ENCODE data around the gene EPDR1.

EPDR1 gene

DNA sequence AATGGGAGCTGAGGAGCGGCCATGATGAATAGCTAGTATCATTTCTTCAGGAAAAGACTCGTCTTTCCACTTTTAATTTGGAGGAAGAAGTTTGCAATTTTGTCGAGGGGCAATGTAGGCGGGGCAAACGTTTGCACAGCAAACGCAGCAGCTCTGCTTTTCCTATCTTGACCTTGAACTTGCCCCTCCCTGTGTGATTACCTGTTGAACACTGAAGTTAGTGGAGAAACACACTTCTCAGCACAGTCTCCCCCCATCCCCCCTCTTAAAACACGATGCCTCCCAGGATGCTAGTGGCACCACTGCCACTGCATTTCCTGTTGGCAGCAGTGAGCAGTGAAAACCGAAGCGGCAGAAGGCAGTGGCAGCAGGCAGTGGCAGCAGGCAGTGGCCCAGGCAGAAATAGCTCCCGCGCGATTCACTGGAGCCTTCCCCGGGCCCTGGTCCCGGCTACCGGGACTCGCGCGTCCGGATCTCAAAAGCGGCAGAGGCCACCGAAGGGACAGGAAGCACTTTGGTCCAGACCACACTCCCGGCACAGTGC lies at the start of gene EPDR1:
Gene EPDR1, plus strand, starts transcription at position 336 of the 544 bp plus-strand sequence. CDS start 300 bp downstream, outside the sequence.
- Histone ChIP-seq H3K4me1 (ENCODE audit: insufficient read depth, low read length, poor library complexity, severe bottlenecking) (peaks cover 42% of the 10 kb centered on the region), H3K79me2 (ENCODE audit: insufficient read depth, low read length) (peaks cover 44% of the 10 kb centered on the region), H3K9me3 (ENCODE audit: insufficient read depth, low read depth, low read length) (0 out of 2 replicates have a peak, but pooled peaks cover 2% of the 10 kb centered on the region), H3K9ac (ENCODE audit: low read depth, low read length, poor library complexity, severe bottlenecking) (peak within 1 kb of the TSS; percentile 88), H3K36me3 (ENCODE audit: insufficient read depth, low read length) (no peaks in the 10 kb centered on the region), H3K27me3 (ENCODE audit: insufficient read depth, low read length, poor library complexity, severe bottlenecking) (no peaks in the 10 kb centered on the region), H3K4me2 (ENCODE audit: low read depth, low read length, poor library complexity, severe bottlenecking) (peak within 1 kb of the TSS; percentile 96), H3F3A (ENCODE audit: low read depth) (no peaks in the 10 kb centered on the region), H4K20me1 (ENCODE audit: insufficient read depth, low read length, poor library complexity, severe bottlenecking) (peaks cover 13% of the 10 kb centered on the region), H3K4me3 (ENCODE audit: low read length, poor library complexity, severe bottlenecking) (peak within 1 kb of the TSS; percentile 95), H3K9me2 (replicated peaks; ENCODE audit: low read depth, low read length) (no peaks in the 10 kb centered on the region), H2AFZ (ENCODE audit: low read length) (peak within 1 kb of the TSS; percentile 92)
- peak; percentile 55 for TF ChIP-seq CTCF (conservative IDR thresholded peaks at IDR 0.05; ENCODE audit: low read length)
- no peak for TF ChIP-seq EZH2phosphoT487 (IDR thresholded peaks at IDR 0.05; ENCODE audit: borderline replicate concordance)

DNA sequence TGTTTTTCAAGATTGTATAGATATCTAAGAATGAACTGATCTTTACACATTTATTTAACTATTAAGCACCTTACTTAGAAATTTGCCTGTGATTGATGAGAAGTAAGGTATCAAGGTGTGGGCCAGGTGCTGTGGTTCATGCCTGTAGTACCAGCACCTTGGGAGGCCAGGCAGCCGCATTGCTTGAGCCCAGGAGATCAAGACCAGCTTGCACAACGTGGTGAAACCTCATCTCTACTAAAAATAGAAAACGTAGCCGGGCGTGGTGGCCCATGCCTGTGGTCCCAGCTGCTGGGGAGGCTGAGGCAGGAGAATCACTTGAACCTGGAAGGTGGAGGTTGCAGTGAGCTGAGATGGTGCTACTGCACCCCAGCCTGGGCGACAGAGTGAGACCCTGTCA lies 38.4 kb upstream of the EPDR1 start:
- Histone ChIP-seq H3K36me3 (ENCODE audit: insufficient read depth, low read length) (no peaks in the 10 kb centered on the region), H4K20me1 (ENCODE audit: insufficient read depth, low read length, poor library complexity, severe bottlenecking) (no peaks in the 10 kb centered on the region), H3K9me2 (replicated peaks; ENCODE audit: low read depth, low read length) (no peaks in the 10 kb centered on the region), H3K79me2 (ENCODE audit: insufficient read depth, low read length) (no peaks in the 10 kb centered on the region), H3K27me3 (ENCODE audit: insufficient read depth, low read length, poor library complexity, severe bottlenecking) (no peaks in the 10 kb centered on the region), H2AFZ (ENCODE audit: low read length) (no peak overlapping the region), H3K4me1 (ENCODE audit: insufficient read depth, low read length, poor library complexity, severe bottlenecking) (no peaks in the 10 kb centered on the region), H3F3A (ENCODE audit: low read depth) (no peaks in the 10 kb centered on the region), H3K9me3 (ENCODE audit: insufficient read depth, low read depth, low read length) (no peaks in the 10 kb centered on the region), H3K4me3 (ENCODE audit: low read length, poor library complexity, severe bottlenecking) (no peak overlapping the region), H3K4me2 (ENCODE audit: low read depth, low read length, poor library complexity, severe bottlenecking) (no peak overlapping the region), H3K9ac (ENCODE audit: low read depth, low read length, poor library complexity, severe bottlenecking) (no peak overlapping the region)
- TF ChIP-seq CTCF (conservative IDR thresholded peaks at IDR 0.05; ENCODE audit: low read length) (no peak), EZH2phosphoT487 (IDR thresholded peaks at IDR 0.05; ENCODE audit: borderline replicate concordance) (no peak)

DNA sequence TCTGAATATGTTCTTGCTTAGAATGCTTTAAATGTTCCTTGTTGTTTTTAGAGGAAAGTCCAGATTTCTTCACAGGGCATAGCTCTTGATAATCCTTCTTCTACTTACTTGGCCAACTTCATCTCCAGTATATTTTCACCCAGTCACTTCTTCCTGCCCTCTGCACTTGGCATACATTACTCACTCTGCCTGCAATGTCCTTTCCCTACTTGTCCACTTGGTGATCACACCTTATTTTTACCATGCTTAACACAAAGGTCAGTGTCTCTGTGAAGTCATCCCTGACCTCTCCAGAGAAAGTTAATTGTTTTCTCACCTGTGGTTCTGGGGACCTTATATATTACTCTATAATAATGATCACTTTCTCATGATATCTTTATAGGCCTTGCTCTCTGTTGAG lies 27.1 kb upstream of the EPDR1 start:
- Histone ChIP-seq H3F3A (ENCODE audit: low read depth) (no peaks in the 10 kb centered on the region), H3K4me1 (ENCODE audit: insufficient read depth, low read length, poor library complexity, severe bottlenecking) (no peaks in the 10 kb centered on the region), H3K9ac (ENCODE audit: low read depth, low read length, poor library complexity, severe bottlenecking) (no peak overlapping the region), H3K4me3 (ENCODE audit: low read length, poor library complexity, severe bottlenecking) (no peak overlapping the region), H3K79me2 (ENCODE audit: insufficient read depth, low read length) (no peaks in the 10 kb centered on the region), H4K20me1 (ENCODE audit: insufficient read depth, low read length, poor library complexity, severe bottlenecking) (no peaks in the 10 kb centered on the region), H3K4me2 (ENCODE audit: low read depth, low read length, poor library complexity, severe bottlenecking) (no peak overlapping the region), H2AFZ (ENCODE audit: low read length) (no peak overlapping the region), H3K9me2 (replicated peaks; ENCODE audit: low read depth, low read length) (no peaks in the 10 kb centered on the region), H3K27me3 (ENCODE audit: insufficient read depth, low read length, poor library complexity, severe bottlenecking) (no peaks in the 10 kb centered on the region), H3K9me3 (ENCODE audit: insufficient read depth, low read depth, low read length) (no peaks in the 10 kb centered on the region), H3K36me3 (ENCODE audit: insufficient read depth, low read length) (no peaks in the 10 kb centered on the region)
- 0 out of 2 replicates have a peak, but pooled peaks have one; percentile 11 for TF ChIP-seq CTCF (conservative IDR thresholded peaks at IDR 0.05; ENCODE audit: low read length)
- no peak for TF ChIP-seq EZH2phosphoT487 (IDR thresholded peaks at IDR 0.05; ENCODE audit: borderline replicate concordance)

Data from Loucy (cell line).